Endodermal cell (in vitro differentiated cells): ENCODE measurements around the gene TRPM5. TPM values are rescaled to one million over a fixed set of nuclear protein-coding genes. Genes with fewer than 3 reads are reported as not detected.

ENCODE experiments used
- DNase-seq: peaks from one replicate; pipeline ENCODE4 v3.0.0-alpha.2; 2017
- H3K27ac ChIP-seq: 2 replicates; pipeline ENCODE4 v1.5.1; 2013; ENCODE audit warnings: mild to moderate bottlenecking, low read depth, low read length, moderate library complexity
- H3K27me3 ChIP-seq: 2 replicates; pipeline ENCODE4 v1.6.1; 2013; ENCODE audit warnings: mild to moderate bottlenecking, low read length, moderate library complexity; ENCODE audit not compliant: insufficient read depth, control insufficient read depth, poor library complexity, severe bottlenecking
- H3K36me3 ChIP-seq: 2 replicates; pipeline ENCODE4 v1.7.0; 2013; ENCODE audit warnings: mild to moderate bottlenecking, low read length, moderate library complexity; ENCODE audit not compliant: control insufficient read depth, insufficient read depth
- H3K4me1 ChIP-seq: one replicate; pipeline ENCODE4 v1.7.0; 2013; ENCODE audit warnings: low read length; ENCODE audit not compliant: control insufficient read depth, insufficient read depth
- H3K4me3 ChIP-seq: 2 replicates; pipeline ENCODE4 v1.5.1; 2013; ENCODE audit warnings: mild to moderate bottlenecking, low read length, moderate library complexity
- H3K9ac ChIP-seq: 2 replicates; pipeline ENCODE4 v1.6.1; 2013; ENCODE audit warnings: mild to moderate bottlenecking, low read length, moderate library complexity; ENCODE audit not compliant: poor library complexity, severe bottlenecking; ENCODE audit errors: extremely low read depth
- H3K9me3 ChIP-seq: 2 replicates; pipeline ENCODE4 v1.6.1; 2013; ENCODE audit warnings: mild to moderate bottlenecking, low read length, moderate library complexity; ENCODE audit not compliant: control insufficient read depth
- H3K27ac Mint-ChIP-seq: 2 replicates; pipeline ENCODE4 v1.8.0; 2020; ENCODE audit warnings: mixed read lengths
- H3K27me3 Mint-ChIP-seq: 2 replicates; pipeline ENCODE4 v1.8.0; 2021; ENCODE audit warnings: mild to moderate bottlenecking, mixed read lengths; ENCODE audit not compliant: insufficient read depth
- H3K36me3 Mint-ChIP-seq: 2 replicates; pipeline ENCODE4 v1.8.0; 2020; ENCODE audit warnings: low read depth, mixed read lengths
- H3K4me1 Mint-ChIP-seq: 2 replicates; pipeline ENCODE4 v1.8.0; 2020; ENCODE audit warnings: mixed read lengths
- H3K4me3 Mint-ChIP-seq: 2 replicates; pipeline ENCODE4 v1.8.0; 2020; ENCODE audit warnings: mild to moderate bottlenecking, moderate library complexity, mixed read lengths
- H3K9me3 Mint-ChIP-seq: 2 replicates; pipeline ENCODE4 v1.8.0; 2020; ENCODE audit warnings: mild to moderate bottlenecking, mixed read lengths
- CTCF ChIP-seq: fragments of 200-600 bp; sonication (generic); conservative IDR thresholded peaks from 2 replicates; pipeline ENCODE4 v1.5.0; 2021; ENCODE audit warnings: antibody characterized with exemption, mild to moderate bottlenecking
- WGBS, 2 experiments: methylation state at CpG; one replicate each; pipeline versions ENCODE4 v1.1.5 to v1.1.7; 2013; ENCODE audit warnings: missing lambda C conversion rate in 2 of 2, mixed read lengths in 1 of 2; ENCODE audit not compliant: insufficient coverage in 1 of 2, insufficient read length in 1 of 2; 5-methylcytosine and 5-hydroxymethylcytosine counted together
- total RNA-seq, 2 donors: library from RNA; stranded (reverse); fragmentation: NEBNext Ultra II Directional in 1 of 2; extraction: Animal tissue kit (Norgen Biotek cat#: 25700) in 1 of 2; gene quantifications; 2 replicates in 1 of 2; 3 replicates in 1 of 2; pipeline ENCODE4 v1.2.1, GENCODE V29; 2021

The TRPM5 gene
- total RNA-seq, 2 donors from 2014 or later = 0.11 TPM

GRCh38 chr11:2431395-2431794 lies 12.9 kb downstream of the TRPM5 start:
- no peak overlapping the region for H3K4me3 ChIP-seq
- peaks cover 12% of the 10 kb centered on the region for H3K27me3 ChIP-seq
- H3K27ac ChIP-seq = no peak overlapping the region
- H3K27me3 Mint-ChIP-seq = peaks cover 6% of the 10 kb centered on the region
- DNase-seq = no peak
- no peaks in the 10 kb centered on the region for H3K4me1 Mint-ChIP-seq
- H3K9ac ChIP-seq = no peak overlapping the region
- no peak overlapping the region for H3K27ac Mint-ChIP-seq
- H3K4me3 Mint-ChIP-seq = no peak overlapping the region
- WGBS, 2 experiments = 90% methylated on average over 1 of the region's 1 CpG; no CpG with 5 or more reads in 1 of the 2 experiments
- no peaks in the 10 kb centered on the region for H3K9me3 ChIP-seq
- TF ChIP-seq CTCF = no peak
- no peaks in the 10 kb centered on the region for H3K4me1 ChIP-seq
- no peaks in the 10 kb centered on the region for H3K9me3 Mint-ChIP-seq
- H3K36me3 Mint-ChIP-seq = no peaks in the 10 kb centered on the region
- H3K36me3 ChIP-seq = no peaks in the 10 kb centered on the region

- Histone ChIP-seq H3K9me3 (no peaks in the 10 kb centered on the region), H3K4me1 (no peaks in the 10 kb centered on the region), H3K4me3 (no peak overlapping the region), H3K36me3 (no peaks in the 10 kb centered on the region), H3K9ac (no peak overlapping the region), H3K27me3 (no peaks in the 10 kb centered on the region), H3K27ac (no peak overlapping the region)
- Mint-ChIP-seq H3K4me3 (no peak overlapping the region), H3K4me1 (no peaks in the 10 kb centered on the region), H3K27me3 (peaks cover 9% of the 10 kb centered on the region), H3K9me3 (no peaks in the 10 kb centered on the region), H3K36me3 (no peaks in the 10 kb centered on the region), H3K27ac (no peak overlapping the region)
- DNase-seq = peak; percentile 95
- 59 to 73% methylated on average over 5 to 8 of the region's 8 CpGs for WGBS, 2 experiments
- TF ChIP-seq CTCF = peak; percentile 93
These were observed 16.0 kb downstream of the TRPM5 start for GRCh38 chr11:2428322-2428795.

- no peaks in the 10 kb centered on the region for H3K36me3 ChIP-seq
- Mint-ChIP-seq H3K4me1 (no peaks in the 10 kb centered on the region), H3K36me3 (no peaks in the 10 kb centered on the region), H3K4me3 (no peak overlapping the region), H3K27ac (no peak overlapping the region), H3K9me3 (no peaks in the 10 kb centered on the region), H3K27me3 (peaks cover 9% of the 10 kb centered on the region)
- no peak overlapping the region for H3K9ac ChIP-seq
- TF ChIP-seq CTCF = no peak
- DNase-seq = no peak
- no peak overlapping the region for H3K4me3 ChIP-seq
- H3K4me1 ChIP-seq = no peaks in the 10 kb centered on the region
- no peak overlapping the region for H3K27ac ChIP-seq
- H3K27me3 ChIP-seq = no peaks in the 10 kb centered on the region
- H3K9me3 ChIP-seq = no peaks in the 10 kb centered on the region
- WGBS, 2 experiments = 81 to 82% methylated on average over 11 to 12 of the region's 12 CpGs
These were observed 16.5 kb downstream of the TRPM5 start for GRCh38 chr11:2427721-2428321.
